Fibroblast of villous mesenchyme (primary cell): ENCODE measurements around the gene ZFAND6. TPM values are rescaled to one million over a fixed set of nuclear protein-coding genes. Genes with fewer than 3 reads are reported as not detected.

Experiments used
- DNase-seq: peaks from one replicate; pipeline ENCODE4 v3.0.0-alpha.2; 2010; ENCODE audit warnings: low read depth
- H3K4me3 ChIP-seq: 2 replicates; pipeline ENCODE4 v1.5.1; 2011; ENCODE audit warnings: low read depth, mild to moderate bottlenecking, low read length
- total RNA-seq: library from RNA; depleted of rRNA; stranded (reverse); fragments of >200 nt; gene quantifications from 2 replicates; pipeline ENCODE4 v1.2.3, GENCODE V29; 2012
- TF ChIP-seq, protein P1 (sequence below): IDR thresholded peaks from 2 replicates; pipeline ENCODE4 v1.5.1; 2012; ENCODE audit warnings: low read depth, mild to moderate bottlenecking, low read length; ENCODE audit not compliant: insufficient read depth

Gene ZFAND6
- total RNA-seq, 1 donor, result 123 TPM

DNA sequence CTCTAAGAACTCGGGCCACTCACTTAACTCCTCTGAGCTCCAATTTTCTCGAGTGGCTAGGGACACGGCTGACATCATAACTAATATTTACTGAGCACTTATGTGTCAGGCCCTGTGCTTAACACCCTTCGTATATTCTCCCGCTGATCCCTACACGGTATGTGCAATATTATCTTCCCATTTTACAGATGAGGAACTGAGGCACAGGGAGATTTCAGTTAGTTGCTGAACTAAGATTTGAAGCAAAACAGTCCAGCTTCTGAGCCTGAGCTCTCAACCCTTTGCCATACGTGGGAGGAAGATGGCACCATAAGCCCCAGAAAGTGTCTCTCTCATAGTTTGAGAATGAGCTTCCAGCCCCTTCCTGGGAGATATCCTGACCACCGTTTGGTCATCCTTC is 112.9 kb downstream of the ZFAND6 start:
- no peak overlapping the region for H3K4me3 ChIP-seq
- TF ChIP-seq, protein P1, sequence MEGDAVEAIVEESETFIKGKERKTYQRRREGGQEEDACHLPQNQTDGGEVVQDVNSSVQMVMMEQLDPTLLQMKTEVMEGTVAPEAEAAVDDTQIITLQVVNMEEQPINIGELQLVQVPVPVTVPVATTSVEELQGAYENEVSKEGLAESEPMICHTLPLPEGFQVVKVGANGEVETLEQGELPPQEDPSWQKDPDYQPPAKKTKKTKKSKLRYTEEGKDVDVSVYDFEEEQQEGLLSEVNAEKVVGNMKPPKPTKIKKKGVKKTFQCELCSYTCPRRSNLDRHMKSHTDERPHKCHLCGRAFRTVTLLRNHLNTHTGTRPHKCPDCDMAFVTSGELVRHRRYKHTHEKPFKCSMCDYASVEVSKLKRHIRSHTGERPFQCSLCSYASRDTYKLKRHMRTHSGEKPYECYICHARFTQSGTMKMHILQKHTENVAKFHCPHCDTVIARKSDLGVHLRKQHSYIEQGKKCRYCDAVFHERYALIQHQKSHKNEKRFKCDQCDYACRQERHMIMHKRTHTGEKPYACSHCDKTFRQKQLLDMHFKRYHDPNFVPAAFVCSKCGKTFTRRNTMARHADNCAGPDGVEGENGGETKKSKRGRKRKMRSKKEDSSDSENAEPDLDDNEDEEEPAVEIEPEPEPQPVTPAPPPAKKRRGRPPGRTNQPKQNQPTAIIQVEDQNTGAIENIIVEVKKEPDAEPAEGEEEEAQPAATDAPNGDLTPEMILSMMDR, result no peak
- DNase-seq, result no peak

DNA sequence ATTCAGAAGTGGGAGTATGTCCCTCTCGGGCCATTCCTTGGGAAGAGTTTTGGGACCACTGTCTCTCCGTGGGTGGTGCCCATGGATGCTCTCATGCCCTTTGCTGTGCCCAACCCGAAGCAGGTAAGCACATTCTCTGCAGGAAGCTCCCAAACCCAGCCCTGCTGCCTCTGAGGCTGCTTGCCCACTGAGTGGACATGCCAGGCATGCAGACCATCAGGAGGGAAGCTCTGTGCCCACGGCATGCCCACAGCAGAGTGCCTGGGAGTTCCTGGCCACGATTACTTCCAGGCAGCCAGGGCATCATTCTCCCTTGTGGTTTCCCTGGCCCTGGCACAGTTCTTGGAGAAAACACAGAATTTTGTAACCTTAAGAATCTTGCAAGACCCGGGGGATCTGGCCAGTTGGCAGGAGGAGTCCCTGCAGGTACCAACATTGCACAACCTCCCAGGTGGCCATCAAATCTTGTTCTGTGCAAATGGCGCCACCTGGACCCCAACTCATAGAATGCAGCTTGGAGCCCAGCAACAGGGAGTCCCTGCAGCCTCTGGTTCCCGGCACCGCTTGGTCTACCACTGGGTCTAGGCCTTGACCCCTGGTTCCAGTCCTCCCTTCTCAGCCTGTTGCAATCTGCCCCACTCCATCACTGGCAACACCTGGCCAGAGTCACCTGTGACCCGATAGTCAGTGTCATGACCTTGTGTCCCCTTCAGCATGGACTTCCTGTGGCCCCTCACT is 113.7 kb downstream of the ZFAND6 start:
- H3K4me3 ChIP-seq, result no peak overlapping the region
- TF ChIP-seq, protein P1, result peak; percentile 81
- DNase-seq, result peak; percentile 71

DNA sequence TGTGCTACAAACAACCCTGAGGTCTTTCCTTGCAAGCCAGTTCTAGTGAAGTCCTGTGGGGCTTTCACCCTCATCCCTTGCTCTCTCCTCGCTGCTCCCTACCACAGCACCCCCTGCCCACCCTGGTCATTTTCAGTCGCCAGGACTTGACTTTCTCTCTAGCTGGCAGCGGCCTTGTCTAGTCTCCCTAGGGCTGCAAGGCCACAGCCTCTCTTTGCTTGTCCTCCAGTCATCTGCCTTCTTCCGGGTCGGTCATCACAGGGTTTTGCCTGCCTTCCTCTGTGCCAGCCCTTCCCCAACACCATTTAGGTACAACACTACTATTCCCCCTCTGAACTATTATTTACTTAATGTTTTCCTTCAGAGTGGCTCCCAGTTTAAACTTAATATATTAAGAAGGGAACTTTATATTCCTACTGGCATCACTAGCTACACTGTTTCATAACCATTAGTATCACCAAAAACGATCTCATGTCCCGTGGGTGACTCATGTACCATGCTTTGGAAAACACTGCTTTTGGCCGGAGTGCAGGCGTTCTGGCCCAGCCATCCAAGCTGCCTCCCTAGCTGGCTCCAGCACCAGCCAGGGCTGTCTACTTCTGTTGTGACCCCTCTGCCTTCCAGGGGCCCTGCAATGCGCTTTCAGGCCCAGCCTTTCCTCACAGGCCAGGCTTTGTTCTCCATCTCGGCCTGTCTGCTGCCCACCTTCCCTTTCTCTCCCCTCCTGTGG is 114.7 kb downstream of the ZFAND6 start:
- H3K4me3 ChIP-seq, result no peak overlapping the region
- TF ChIP-seq, protein P1, result no peak
- DNase-seq, result peak; percentile 81

DNA sequence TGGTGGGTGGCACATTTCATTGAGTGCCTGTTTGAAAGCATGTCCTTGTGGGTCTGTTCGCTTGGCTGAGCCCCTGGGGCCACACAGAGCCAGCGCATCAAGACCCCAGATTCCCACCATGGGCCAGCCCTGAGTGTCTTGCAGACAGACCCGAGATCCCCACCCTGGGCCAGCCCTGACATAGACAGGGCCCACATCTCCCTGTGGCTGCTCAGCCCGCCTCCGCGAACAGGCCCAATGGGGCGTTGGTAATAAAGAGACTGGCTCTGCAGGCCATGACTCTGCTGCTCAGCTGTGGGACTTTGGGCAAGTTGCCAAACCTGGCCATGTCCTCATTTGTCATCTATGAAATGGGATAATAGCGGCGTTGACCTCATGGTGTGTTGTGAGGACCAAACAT is 116.0 kb downstream of the ZFAND6 start:
- TF ChIP-seq, protein P1, result no peak

DNA sequence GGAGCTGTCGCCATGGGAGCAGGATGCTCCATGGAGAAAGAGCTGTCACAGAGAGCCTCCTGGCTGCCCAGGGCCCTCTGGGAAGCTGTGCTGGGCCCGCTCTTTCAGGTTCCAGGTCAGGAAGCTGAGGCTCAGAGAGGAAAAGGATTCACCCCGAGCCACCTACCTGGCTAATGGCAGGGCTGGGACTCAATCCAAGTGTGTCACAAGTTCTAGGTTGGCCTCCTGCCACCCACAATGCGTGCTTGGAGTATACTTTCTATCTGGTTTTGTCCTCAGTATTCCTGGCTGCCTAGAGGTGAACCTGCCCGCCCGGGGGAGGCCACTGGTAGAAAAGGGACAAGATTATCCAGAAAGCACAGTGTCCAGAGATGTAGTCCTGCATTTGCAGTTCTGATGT is 117.0 kb downstream of the ZFAND6 start:
- no peak for DNase-seq
- TF ChIP-seq, protein P1, result no peak
- H3K4me3 ChIP-seq, result no peak overlapping the region

More for the DNA sequence above, 116.0 kb downstream of the ZFAND6 start:
- no peak overlapping the region for H3K4me3 ChIP-seq
- no peak for DNase-seq

DNA sequence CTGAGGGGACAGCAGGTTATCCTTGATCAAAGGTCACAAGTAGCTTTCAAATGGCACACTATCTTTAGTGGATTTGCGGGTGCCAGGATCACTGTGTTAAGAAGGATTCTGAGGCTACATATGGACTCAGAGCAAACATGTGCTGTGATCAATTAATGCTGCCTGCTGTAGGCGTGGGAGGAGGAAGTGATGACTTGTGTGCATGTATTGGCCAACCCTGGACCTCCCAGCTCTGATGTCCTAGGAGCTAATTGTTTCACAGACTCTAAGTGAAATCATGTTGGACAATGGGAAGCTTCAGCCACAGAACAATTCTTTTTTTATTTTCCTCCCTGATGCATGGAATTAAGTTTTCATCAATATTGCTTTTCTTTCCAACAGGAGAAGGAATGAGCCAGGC is 117.7 kb downstream of the ZFAND6 start:
- TF ChIP-seq, protein P1, result no peak
- no peak overlapping the region for H3K4me3 ChIP-seq
- peak; percentile 3 for DNase-seq
